Middle frontal gyrus (tissue), 1 donor: Measurements from ENCODE around the gene DDX10.
"Not testable (repeated sequence)": the region's sequence is repeated elsewhere in the genome, so short reads cannot be mapped to it uniquely, and the experiment has no call there.

Experiments used
- DNase-seq: peaks from one replicate; pipeline ENCODE4 v3.0.0-alpha.2; 2015; ENCODE audit warnings: low spot score; ENCODE audit errors: extremely low spot score

Gene DDX10

GRCh38 chr11:108768964-108769363 is 104.1 kb downstream of the DDX10 start:
- DNase-seq = no peak

- no peak for DNase-seq
Measured at GRCh38 chr11:108774037-108774730, 109.3 kb downstream of the DDX10 start.

- no peak for DNase-seq
Measured at GRCh38 chr11:108775324-108775723, 110.5 kb downstream of the DDX10 start.

- DNase-seq = not testable (repeated sequence)
Measured at GRCh38 chr11:108779147-108779546, 114.3 kb downstream of the DDX10 start.

GRCh38 chr11:108780119-108780518 is 115.2 kb downstream of the DDX10 start:
- no peak for DNase-seq

GRCh38 chr11:108781946-108782345 is 117.1 kb downstream of the DDX10 start:
- no peak for DNase-seq

GRCh38 chr11:108786281-108786990 is 121.6 kb downstream of the DDX10 start:
- DNase-seq = no peak

GRCh38 chr11:108787105-108787504 is 122.2 kb downstream of the DDX10 start:
- no peak for DNase-seq

GRCh38 chr11:108788565-108789199 is 123.8 kb downstream of the DDX10 start:
- no peak for DNase-seq

GRCh38 chr11:108790501-108791299 is 125.8 kb downstream of the DDX10 start:
- DNase-seq = no peak

- no peak for DNase-seq
Measured at GRCh38 chr11:108793138-108793537, 128.3 kb downstream of the DDX10 start.

GRCh38 chr11:108793611-108794010 is 128.7 kb downstream of the DDX10 start:
- no peak for DNase-seq

GRCh38 chr11:108796551-108796950 is 131.7 kb downstream of the DDX10 start:
- no peak for DNase-seq

GRCh38 chr11:108797578-108798100 is 132.8 kb downstream of the DDX10 start:
- DNase-seq = no peak

GRCh38 chr11:108802492-108802891 is 137.6 kb downstream of the DDX10 start:
- no peak for DNase-seq

- DNase-seq = no peak
Measured at GRCh38 chr11:108803776-108804175, 138.9 kb downstream of the DDX10 start.

- no peak for DNase-seq
Measured at GRCh38 chr11:108804511-108804910, 139.6 kb downstream of the DDX10 start.

GRCh38 chr11:108805030-108805429 is 140.2 kb downstream of the DDX10 start:
- no peak for DNase-seq

GRCh38 chr11:108807262-108807661 is 142.4 kb downstream of the DDX10 start:
- DNase-seq = no peak

- no peak for DNase-seq
Measured at GRCh38 chr11:108813086-108813485, 148.2 kb downstream of the DDX10 start.

- no peak for DNase-seq
Measured at GRCh38 chr11:108817976-108818375, 153.1 kb downstream of the DDX10 start.
